Hindlimb muscle (tissue), 1 donor: ENCODE measurements around the gene STX17. TPM values are rescaled to one million over a fixed set of nuclear protein-coding genes. Genes with fewer than 3 reads are reported as not detected.
"Not testable (repeated sequence)": the region's sequence is repeated elsewhere in the genome, so short reads cannot be mapped to it uniquely, and the experiment has no call there.

Experiments
- DNase-seq: peaks from one replicate; pipeline ENCODE4 v3.0.0-alpha.2; 2013
- polyA plus RNA-seq: library from polyadenylated mRNA; unstranded; fragments of 120-200 nt; gene quantifications from one replicate; pipeline ENCODE4 v1.2.1, GENCODE V29; 2013; ENCODE audit not compliant: insufficient read length

The STX17 gene
- polyA plus RNA-seq, 1 donor, result 15.5 TPM

DNA sequence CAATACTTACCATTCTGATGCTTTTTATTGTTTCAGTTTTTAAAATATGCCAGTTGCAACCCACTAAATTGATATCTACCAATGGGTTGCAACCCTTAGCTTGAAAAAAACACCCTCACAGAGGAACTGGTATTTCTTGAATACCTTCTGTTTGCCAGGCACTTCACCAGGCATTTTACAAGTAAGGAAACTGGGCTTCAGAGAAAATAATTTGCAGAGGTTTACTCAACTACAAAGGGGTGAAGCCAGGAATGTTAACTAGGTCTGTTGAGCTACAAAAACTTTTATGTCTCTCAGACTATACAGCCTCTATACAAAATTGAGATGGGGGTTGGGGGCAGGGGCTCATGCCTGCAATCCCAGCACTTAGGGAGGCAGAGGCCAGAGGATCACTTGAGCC lies 65.0 kb downstream of the STX17 start:
- DNase-seq, result no peak

DNA sequence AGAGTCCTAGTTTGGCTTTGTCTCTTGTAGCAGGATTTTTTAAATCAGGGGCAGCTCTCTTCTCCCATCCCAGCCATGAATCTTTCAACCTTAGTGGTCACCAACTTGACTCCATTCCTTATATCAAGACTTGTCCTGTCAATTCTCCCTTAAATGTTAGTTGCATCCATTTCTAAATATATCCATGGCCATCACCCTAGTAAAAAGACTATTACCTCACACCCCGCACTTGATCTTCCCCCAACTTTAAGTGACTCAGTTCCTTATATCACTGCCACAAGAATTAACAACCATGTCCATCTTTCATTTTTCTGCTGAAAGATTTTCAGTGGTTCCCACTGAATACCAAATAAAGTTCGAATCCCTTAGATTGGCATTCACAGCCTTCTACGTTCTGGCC lies 67.0 kb downstream of the STX17 start:
- no peak for DNase-seq

DNA sequence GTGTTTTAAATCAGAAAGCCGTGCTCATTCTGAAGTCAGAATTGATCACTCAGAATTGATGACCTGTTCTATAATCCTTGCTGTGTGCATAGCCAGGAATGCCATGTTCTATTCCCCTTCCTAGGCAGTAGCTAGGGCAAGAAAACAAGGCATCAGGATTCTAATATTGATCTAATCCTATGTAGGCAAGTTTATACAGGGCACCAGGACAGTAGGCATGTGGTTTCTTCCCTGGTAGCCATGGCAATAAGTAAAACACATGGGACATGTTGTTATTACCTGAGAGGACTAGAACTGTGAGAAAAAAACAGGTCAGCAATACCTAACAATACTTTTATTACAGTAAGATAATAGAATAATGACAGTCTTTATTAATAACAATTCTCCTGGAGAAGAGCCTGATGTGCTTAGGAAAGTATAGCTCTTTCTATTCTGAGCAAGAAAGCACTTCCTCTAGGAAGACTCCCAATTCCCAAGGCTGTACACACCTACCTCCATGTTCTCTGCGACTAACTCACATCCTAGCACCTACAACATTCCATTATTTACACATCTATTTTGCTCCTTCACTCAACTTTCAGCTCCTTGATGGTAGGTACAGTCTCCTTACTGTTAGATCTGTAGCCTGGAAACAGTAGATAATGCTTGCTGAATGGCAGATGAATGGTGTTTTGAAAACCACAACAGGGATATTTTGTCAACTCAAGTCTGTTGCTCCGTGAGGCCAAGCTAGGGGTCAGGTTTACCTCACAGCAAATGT lies 70.8 kb downstream of the STX17 start:
- no peak for DNase-seq

DNA sequence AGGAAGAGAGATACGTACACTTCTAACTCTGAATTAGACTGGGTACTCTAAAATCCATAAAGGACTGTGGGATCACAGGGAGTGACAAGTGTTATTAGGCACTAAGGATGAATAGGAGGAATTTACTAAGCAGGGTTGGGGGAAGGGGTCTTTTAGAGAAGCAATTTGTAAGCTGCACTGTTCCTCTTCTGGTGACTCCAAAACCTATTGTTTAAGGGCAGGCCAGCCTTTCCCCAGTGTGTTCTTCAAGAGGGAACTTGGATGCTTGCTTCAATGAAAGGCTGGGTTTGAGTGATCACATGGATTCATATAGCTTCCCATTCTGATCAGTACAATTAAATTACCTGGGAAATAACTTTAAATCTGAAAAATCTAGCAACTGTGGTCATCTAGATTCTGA lies 71.8 kb downstream of the STX17 start:
- no peak for DNase-seq

DNA sequence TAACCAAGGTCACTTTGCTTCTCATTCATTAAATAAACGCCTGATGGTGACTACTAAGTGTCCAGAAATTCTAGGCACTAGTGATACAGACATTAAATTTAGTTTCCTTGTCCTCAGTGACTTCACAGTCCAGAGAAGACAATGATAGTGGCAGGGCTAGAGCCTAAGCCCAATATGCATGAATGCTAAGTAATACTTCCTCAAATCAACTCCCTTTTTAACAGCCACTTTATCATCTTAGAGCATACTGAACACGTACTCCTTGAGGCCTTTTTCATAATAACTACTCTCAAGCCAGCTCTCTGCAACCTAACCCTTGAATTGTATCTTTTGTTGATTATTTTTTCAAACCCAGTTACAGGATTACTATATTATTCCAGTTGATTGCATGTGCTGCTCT lies 74.1 kb downstream of the STX17 start:
- no peak for DNase-seq

DNA sequence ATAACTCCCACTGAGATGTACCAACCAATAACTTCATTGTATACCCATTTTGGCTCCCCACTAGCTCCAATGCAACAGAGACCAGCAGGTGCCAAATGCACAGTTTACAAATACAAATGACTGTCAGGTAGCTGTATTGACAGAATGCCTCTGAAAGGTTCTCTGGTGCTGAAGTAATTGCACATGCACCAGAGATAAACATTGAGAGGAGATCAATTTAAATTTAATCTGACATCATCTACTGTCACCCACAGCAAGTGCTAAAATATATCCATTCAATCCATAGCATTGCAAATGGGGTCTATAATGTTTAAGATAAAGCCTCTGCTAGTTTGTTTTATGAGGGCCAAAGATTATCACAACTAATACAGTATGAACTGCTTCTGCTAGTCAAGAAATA lies 80.2 kb downstream of the STX17 start:
- no peak for DNase-seq

DNA sequence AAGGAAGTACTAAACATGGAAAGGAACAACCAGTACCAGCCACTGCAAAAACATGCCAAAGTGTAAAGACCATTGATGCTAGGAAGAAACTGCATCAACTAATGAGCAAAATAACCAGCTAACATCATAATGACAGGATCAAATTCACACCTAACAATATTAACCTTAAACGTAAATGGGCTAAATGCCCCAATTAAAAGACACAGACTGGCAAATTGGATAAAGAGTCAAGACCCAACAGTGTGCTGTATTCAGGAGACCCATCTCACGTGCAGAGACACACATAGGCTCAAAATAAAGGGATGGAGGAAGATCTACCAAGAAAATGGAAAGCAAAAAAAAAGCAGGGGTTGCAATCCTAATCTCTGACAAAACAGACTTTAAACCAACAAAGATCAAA lies 84.1 kb downstream of the STX17 start:
- DNase-seq, result not testable (repeated sequence)

DNA sequence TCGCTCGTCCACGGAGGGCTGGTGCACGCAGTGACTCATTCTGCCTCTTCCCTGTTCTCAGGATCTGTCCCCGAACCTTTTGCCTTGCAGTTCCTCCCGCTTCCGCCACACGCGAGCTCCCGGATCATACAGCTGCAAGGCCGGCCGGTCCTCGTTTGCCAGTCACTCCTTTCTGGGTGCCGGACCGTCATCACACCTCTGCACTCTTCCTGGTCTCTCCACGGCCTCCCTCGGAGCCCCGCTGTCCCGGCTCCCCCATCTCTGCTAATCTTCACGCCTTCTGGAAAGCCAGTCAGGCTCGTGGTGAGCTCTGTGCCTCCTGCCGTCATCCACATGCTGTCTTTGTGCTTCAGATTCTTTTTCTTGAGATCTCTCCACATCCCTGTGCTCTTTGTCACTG lies 91.8 kb downstream of the STX17 start:
- no peak for DNase-seq

DNA sequence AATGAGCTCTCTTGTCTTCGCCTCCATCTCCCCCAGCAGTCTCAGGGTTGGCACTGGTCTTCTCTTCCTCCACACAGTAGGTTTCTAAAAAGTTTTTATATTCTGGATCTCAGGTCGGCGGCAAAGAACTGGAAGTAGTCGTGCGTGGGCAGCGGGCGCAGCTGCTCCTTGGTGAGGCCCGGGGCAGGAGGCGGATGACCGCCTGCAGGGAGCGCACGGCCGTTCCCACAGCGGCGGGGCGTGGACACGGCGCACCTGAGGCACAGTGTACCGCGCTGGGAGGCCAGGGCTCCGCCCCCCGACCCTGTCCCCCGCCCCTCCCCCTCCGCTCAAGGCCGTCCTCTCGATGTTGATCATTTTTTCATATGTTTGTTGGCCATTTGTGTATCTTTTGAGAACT lies 92.4 kb downstream of the STX17 start:
- DNase-seq, result no peak

DNA sequence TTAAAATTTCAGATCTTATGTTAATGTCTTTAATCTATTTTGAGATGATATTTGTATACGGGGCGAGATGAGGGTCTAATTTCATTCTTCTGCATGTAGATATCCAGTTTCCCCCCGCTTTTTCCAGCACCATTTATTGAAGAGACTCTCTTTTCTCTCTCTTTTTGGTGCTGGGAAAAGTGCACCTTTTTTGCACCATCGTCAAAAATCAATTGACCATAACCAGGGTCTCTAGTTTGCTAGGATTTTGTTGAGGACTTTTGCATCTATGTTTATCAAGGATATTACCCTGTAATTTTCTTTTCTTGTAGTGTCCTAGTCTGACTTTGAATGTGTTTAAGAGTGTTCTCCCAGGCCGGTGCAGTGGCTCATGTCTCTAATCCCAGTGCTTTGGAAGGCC lies 93.3 kb downstream of the STX17 start:
- DNase-seq, result no peak

DNA sequence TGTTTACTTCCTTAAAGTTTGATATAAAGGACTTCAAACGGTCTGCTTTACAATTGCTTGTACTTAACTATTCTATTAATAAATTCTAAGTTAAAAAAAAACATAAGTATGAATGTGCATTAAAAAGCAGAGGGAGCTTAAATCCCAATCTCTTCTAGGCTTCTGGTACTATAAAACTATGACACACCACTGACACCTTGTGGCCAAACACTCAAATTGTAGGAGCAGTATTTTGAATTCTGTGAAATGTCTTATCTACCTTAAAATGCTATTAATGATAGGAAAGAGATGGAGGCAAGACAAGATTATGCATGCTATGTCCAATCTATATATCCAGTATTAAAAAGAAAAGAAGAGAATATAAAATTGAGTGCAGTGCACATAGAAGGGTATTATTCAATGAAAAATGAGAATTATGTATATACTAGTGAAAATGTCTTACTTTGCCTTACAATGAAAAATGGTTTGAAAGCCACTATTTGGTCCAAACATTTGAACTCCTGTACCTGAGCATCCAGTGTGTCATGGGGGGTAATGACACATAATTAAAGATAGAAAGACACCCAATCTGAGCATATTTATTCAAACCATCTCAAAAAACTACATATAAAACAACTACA lies 104.7 kb downstream of the STX17 start:
- no peak for DNase-seq

DNA sequence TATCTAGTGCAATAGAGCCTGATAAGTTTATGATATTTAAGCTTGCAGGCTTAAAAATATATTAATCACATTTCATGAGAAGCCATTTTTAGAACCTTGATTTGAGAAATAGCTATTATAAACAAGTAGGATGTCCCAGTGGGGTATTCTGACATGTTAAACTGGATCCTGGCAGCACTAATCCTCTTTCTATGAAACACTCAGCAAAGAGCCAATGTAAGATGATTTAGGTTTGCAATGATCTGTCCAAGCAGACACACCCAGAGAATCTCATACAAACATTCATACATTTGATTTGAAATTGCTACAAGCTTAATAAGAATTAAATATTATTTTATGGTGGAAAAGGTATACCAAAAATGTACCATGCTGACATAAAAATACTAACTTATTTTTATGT lies 105.8 kb downstream of the STX17 start:
- DNase-seq, result no peak

DNA sequence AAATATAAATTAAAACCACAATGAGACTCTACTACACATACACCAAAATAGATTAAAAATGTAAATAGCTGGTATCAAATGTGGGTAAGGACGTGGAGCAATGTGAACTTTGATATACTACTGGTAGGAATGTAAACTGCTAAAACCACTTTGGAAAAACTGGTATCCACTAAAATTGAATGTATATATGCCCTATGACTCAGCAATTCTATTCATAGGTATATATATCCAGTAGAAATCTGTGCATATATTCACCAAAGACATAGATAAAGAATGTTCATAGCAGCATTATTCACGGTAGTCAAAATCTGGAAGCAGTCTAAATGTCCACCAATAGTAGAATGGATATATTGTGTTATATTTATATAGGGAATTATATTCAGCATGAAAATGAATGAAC lies 107.1 kb downstream of the STX17 start:
- no peak for DNase-seq

DNA sequence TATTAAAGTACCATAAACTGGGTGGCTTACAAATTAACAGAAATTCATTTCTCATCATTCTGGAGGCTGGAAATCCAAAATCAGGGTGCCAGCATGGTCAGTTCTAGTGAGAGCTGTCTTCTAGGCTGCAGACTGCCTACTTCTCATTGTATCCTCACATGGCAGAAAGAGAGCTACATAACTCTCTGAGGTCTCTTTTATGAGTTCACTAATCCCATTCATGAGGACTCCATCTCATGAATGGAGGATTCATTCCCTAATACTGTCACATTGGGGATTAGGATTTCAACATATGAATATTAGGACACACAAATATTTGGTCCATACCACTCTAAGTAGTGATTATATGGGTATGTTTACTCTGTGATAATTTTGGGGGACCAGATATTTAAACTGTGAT lies 108.4 kb downstream of the STX17 start:
- DNase-seq, result no peak

DNA sequence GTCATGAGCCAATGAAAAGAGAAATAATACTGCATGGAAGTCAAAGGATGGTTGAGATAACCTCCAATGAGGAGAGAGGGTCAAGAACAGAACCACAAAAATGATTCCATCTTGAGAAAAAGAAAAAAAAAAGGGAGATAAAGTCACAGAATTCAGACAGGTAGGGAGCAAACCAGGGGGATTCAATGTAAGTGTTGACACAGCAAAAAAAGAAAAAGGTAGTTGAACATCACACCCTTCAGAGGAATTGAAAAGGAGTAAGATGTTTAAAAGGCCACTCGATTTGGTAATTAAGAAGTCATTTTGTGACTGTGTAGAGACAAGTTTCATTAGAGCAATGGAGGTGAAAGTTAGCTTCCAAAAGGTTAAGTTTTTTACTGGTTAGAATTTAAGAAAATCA lies 113.1 kb downstream of the STX17 start:
- DNase-seq, result no peak

Other genes starting within 250 kb of the STX17 start
- gene NR4A3, start 84.8 kb upstream of the STX17 start, polyA plus RNA-seq, result 0.92 TPM
- gene ERP44, start 192.3 kb downstream of the STX17 start, polyA plus RNA-seq, result 17.1 TPM
- gene INVS, start 192.6 kb downstream of the STX17 start, polyA plus RNA-seq, result 11.9 TPM